Kidney capillary endothelial cell (primary cell): ENCODE results near the gene CRACR2B.

Experiments used
- DNase-seq: peaks from one replicate; pipeline ENCODE4 v3.0.0-alpha.2; 2018; ENCODE audit warnings: low spot score

Gene CRACR2B

DNA sequence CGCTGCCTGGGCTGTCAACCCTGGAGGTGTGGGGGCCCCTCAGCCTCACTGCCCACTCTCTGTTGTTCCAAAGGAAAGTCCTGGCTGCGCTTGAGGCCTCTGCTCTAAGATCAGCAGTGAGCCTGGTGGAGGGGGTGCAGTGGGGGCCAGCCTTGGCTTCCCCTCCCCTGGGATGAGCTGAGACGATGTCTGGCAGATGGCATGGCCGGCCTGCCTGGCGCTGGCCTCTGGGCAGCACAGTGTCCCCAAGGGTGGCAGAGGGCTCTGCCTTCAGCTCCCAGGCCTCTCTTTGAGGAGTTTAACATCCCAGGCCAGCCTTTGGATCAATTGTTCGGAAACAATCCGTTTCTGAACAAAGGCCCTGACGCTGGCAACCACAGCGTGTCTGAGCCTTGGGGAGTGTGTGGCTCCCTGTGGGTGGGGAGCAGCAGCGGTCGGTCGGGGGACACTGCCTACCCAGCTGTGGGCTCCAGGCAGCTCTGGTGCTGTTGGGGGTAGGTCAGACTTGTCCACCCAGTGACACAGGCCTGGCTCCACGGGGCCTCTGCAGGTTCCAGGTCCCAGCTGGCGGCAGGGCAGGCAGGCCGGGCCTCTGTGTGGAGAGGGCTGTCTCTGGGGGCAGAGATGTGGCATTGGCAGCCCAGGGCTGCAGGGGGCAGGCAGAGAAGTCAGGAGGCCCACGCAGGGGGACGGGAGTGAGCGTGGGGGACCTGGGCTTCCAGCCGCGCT, 27.0 kb downstream of the CRACR2B start:
- DNase-seq = no peak

DNA sequence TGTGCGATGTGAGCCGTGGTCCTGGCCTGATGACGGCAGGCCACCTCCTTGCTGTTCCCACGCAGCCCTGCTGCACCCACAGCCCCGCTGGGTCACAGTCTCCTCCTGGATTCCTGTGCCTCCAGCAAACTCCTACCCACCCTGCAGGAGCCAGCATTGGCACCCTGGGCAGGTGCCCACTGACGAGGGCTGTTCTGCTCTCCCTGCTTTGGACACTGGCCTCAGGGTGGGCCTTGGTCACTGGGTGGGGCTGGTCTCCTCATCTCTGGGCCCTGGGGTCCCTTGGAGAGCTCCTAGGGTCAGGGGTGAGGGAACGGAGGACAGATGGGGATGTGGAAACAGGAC, 27.6 kb downstream of the CRACR2B start:
- no peak for DNase-seq

DNA sequence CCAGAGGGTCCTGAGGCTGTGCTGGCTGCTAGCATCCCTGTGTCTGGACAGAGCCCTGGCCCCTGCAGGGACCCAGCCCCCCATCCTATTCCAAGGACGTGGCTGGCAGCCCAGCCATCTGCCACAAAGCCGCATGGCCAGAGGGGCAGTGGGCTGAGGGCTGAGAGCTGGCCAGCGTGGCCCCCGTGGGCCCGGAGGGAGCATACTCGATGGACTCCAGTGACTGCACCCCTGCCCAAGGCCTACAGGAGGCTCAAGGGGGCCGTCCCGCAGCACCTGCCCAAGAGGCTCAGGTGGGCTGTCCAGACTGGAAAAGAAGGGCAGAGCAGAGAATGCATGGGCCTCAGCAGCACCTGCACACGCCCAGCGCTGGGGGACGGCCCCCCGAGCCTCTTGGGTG, 28.1 kb downstream of the CRACR2B start:
- no peak for DNase-seq

DNA sequence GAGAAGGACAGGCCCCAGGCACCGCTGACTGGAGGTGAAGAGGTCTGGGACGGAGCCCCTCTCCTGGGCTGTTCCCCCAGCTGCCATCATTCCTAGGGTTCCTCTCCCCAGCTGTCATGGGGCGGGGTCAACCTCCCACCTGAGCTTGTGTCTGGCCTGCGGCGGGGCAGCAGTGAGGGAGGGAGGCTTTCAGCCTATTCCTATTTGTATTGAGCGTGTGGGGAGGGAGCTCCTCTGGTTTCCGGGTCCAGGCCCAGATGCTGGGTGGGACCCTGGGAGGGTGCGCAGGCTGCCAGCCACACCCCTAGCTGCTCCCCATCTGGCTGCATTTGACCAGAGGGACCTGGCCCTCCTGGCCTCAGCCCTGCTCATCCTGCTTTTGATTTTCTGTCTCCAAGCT, 28.7 kb downstream of the CRACR2B start:
- DNase-seq = no peak

DNA sequence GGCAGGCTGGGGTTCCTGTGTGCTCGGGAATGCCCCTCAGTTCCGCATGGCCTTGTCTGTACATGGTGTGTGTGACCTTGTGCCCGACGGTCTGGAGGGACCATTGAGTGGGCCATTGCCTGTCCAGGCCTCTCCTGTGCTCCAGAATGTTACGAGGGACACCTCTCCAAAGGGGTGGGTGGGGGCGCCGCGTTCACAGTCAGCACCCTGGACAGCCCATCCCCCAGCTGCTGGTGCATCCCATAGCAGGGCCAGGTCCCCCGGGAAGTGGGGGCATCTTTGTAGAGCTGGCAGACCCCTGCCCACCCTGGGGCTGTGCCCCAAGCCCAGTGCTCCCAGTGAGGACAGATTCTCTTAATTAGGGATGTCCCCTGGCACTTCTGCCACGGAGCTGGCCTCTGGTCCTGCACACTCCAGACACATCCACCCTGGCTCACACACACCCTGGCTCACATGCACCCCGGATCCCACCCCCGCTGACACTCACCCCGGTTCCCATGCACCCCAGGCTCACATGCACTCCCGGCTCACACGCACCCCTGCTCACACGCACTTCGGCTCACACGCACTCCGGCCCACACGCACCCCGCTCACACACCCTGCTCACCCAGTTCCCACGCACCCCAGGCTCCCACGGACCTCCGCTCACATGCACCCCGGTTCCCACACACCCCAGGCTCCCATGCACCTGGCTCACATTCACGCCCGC, 30.5 kb downstream of the CRACR2B start:
- DNase-seq = no peak

DNA sequence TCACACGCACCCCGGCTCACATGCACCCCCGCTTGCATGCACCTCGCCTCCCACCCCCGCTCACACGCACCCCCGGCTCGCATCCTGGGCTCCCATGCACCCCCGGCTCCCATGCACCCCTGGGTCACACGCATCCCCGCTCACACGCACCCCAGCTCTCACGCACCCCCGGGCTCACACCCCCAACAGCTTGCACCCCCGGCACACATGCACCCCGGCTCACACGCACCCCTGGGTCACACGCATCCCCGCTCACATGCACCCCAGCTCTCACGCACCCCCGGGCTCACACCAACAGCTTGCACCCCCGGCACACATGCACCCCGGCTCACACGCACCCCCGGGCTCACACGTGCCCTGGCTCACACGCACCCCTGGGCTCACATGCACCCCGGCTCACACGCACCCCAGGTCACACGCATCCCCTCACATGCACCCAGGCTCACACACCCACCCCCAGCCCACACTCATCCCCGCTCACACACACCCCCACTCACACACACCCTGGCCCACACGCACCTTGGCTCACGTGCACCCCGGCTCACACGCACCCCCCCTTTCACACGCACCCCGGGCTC, 31.1 kb downstream of the CRACR2B start:
- DNase-seq = no peak

DNA sequence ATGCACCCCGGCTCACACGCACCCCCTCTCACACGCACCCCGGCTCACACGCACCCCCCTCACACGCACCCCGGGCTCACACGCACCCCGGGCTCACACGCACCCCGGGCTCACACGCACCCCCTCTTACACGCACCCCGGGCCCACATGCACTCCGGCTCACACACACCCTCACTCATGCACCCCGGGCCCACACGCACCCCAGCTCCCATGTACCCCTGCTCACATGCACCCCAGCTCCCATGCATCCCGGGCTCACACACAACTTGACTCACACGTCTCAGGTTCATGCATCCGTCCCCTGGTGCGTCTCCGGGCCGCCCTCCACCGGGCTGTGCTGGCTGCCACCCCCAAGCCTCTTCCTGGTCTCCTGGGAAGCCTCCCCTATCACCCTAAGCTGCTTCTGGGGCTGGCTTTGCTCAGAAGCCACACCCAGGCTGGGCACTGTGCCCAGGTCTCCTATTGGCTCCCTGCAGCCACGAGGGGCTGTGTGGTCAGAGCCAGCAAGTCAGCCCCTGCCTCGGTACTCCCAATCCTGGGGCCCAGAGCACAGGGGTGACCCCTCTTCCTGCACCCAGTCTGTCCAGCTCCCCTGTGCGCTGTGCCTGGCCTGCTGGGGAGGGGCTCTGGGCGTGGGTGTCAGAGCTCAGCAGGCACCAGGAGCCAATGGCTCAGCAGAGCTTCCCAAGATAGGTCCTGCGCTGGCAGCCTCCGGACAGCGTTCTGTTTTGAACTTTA, 31.8 kb downstream of the CRACR2B start:
- DNase-seq = no peak

DNA sequence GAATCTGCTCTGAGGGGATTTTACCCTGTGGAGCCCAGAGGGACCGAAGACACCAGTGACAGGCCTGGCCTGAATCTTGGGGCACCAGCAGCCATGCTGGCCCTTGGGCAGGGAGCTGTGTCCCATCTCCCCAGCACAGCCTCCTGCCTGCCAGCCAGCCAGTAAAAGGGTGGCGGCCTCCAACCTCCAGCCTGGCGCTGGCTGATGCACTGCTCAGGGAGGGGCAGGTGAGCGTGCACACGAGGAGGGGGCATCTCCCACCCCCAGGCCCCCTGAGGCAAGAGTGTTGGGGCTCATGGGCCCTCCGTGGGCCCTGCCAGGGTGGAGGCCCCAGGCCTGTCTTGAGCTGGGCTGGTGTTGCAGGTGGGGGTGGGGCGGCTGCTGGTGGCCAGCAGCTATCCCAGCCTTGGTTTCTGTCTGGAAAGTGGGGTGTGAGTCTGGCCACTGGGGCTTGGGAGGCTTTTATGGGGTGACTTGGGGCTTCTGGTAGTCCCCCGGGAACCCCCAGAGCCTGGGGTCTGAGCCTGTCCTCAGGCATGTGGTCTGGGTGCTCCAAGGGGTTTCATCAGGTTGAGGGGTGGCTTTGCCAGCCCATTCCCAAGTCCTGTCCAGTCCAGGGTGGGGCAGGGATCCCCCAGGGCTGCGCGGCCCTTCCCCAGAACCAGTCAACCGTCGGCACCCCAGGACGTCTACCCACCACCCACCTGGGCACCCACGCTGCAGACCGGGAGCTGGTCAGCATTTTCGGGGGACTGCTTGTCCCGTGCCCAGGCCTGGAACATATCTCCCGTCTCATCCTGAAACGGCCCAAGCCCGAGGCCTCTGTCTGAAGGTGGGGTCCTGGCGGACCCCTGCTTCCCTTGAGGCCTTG, 32.8 kb downstream of the CRACR2B start:
- DNase-seq = no peak

DNA sequence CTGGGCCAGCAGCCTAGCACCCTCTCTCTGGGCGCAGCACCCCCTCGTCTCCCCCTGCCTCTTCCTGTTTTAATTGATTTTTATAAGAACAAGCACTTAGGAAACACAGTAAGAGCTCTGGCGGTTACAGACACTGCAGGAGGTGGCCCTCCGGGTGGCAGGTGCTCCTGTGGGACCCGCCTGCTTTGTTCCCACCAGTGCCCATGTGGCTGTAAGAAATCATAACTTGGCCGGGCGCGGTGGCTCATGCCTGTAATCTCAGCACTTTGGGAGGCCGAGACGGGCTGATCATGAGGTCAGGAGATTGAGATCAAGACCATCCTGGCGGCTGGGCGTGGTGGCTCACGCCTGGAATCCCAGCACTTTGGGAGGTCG, 33.4 kb downstream of the CRACR2B start:
- no peak for DNase-seq

DNA sequence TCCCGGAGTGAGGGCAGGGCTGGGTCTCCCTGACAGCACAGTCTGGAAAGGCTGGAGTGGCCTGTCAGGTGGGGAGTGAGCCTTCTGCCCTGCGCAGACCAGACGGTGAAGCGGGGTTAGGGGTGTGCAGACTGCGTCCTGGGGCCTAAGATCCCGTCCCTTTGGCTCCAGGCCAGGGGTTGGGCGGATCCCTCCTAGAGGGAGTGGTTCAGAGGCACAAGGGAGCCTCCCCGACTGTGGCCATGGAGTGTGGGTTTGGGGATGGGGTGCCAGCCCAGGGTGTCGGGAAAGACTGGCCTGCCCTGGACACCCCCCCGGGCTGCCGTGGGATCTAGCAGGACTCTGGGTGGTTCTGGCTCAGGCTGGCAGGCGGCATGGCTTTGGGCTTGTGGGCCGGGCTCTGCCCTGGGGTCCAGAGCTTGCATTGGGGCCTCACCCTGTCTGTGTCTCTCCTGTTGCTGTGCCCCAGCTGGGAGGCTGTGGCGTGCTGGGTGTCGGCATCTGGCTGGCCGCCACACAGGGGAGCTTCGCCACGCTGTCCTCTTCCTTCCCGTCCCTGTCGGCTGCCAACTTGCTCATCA, 34.5 kb downstream of the CRACR2B start:
- DNase-seq = no peak

DNA sequence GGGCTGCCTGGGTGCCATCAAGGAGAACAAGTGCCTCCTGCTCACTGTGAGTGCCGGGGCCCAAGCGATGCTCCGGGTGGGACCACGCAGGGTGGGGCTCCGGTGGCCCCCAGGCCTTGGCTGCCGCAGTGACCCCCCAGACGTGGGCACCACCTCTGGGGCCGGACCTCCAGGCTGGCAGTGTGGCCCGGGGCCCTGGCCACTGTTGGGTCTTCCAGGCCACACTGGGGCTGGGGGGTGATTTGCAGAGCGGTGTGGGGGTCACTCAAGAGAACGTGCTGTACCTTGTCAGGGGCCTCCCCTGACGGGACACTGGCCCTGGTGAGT, 34.9 kb downstream of the CRACR2B start:
- DNase-seq = no peak

DNA sequence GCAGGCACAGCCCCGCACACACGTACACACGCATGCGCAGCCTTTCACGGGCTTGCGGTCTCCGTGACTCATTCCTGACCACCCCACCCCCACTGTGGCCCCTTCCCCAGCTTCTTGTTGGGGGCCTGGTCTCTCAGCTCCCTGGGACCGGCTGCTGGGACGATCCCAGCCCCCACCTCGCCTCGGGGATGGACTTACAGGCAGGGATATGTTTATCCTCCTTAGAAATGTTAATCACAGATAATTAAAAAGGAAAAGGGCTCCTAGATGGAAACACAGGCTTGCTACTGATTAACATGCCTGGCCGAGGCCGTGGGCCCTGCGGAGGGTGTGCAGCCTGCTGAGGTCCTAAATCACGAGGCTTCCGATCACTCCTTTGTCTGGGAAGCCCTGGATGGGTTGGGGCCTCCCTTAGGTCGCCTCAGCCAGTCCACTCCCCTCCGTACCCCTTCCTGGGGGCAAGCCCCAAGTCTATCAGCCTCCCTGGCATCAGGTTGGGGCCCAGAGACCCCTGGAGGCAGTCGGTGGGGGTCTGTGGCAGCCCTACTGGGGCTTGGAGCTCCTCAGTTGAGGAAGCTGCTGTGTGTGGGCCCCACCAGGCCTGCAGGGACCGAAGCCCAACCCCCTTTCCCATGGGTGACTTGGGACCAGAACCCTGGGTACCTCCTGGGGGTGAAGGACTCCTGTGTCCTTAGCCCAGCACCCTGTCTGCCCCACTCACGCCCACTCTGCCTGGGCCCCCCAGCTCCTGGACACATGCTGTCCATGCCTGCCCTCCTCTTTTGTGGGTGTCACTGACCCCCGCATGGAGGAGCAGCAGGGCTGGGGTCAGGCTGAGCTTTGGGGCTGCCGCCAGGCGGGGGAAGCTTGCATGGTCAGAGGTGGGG, 35.5 kb downstream of the CRACR2B start:
- DNase-seq = no peak

DNA sequence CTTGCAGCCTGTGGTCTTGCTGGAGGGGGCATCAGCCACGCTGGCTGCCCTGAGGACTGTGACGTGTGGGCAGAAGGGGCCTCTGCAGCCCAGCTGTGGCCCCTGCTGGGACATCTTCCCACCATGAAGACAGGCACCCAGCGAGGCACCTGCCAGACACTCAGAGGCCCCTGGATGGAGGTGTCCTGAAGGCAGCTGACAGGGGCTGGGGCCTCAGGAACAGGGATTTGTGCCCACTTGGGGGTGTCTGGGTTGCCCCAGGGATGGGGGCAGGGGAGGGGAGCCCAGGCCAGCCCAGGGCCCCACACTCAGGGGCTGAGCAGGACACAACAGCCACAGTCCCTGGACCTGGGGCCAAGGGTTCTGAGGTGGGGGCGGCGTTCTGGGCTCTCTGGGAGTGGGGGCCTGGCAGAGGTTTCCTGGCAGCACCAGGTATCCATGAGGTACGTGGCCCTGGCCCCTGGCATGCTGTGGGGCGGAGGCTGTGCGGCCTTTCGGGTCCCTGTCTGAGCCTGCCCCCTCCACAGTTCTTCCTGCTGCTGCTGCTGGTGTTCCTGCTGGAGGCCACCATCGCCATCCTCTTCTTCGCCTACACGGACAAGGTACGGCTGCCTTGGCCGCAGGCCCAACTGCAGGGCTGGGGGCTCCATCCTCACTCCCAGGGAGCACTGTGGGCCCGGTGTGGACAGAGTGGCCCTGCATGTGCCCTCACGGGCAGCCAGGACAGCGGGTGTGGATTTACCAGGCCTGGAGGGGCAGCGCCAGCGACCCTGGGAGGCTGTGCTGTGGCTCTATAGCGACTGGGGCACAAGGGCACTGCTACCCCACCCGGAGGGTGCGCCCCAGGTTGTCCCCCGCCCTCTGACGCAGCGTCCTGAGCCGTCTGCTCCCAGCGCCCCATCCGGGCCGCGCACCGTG, 36.5 kb downstream of the CRACR2B start:
- DNase-seq = no peak

DNA sequence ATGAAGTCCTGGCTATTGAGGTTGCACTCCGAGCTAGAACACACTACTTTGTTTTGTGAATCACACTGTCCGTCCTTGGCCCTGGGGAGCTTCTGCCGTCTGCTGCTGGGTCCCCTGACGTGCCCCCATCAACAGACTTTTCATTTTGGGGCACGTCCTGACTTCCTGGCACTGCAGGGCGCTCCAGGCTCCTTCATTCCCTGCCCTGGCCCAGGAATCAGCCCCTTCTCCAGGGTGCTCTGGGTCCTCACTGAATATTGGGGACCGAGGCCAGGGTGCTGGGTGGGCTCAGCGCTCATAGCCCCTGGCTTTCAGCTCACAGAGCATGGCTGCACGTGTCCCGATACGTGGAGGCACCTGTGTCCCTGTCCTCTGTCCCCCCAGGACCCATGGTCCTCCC, 37.2 kb downstream of the CRACR2B start:
- DNase-seq = no peak

DNA sequence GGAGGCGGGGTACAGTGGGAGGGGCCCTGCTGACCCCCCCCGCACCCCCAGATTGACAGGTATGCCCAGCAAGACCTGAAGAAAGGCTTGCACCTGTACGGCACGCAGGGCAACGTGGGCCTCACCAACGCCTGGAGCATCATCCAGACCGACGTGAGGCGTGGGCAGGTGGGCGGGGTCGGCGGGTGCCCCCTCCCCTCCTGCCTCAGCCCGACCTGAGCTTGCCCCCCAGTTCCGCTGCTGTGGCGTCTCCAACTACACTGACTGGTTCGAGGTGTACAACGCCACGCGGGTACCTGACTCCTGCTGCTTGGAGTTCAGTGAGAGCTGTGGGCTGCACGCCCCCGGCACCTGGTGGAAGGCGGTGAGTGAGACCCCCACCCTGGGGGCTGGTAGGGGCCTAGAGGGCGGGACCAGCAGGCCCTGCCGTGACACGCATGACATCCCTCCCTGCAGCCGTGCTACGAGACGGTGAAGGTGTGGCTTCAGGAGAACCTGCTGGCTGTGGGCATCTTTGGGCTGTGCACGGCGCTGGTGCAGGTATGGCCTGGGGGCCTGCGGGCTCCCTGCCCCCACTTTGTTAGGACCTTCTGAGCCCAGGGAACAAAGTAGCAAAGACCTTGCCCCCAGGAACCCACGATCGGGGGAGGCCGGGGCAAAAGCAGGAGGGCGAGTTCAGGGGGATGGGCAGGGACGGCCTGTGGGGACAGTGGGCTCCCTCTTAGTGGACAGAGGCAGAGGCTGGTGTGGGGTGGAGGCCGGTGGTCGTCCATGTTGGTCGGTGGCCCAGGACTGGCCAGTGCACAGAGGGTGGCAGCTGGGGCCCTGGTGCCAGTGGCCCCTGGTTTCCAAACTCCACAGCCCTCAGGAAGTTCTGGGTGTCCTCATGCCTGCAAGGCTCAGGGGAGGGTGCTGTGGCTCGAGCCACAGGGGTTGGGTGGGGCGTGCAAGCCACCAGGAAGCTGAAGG, 38.0 kb downstream of the CRACR2B start:
- no peak for DNase-seq

DNA sequence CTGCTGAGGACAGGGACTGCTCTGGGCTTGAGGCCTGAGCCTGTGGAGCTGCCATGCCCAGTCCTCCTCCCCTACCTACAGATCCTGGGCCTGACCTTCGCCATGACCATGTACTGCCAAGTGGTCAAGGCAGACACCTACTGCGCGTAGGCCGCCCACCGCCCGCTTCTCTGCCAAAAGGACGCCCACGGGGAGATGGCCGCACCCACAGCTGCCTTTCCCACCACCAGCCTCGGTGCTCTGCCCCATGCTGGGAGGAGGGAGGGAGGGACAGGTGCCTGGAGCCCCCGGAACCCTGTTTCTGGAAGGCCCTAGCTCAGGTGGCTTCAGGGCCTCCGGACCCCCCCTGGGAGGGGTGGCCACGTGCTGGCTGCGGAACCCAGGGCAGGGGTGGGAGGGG, 38.8 kb downstream of the CRACR2B start:
- DNase-seq = no peak

DNA sequence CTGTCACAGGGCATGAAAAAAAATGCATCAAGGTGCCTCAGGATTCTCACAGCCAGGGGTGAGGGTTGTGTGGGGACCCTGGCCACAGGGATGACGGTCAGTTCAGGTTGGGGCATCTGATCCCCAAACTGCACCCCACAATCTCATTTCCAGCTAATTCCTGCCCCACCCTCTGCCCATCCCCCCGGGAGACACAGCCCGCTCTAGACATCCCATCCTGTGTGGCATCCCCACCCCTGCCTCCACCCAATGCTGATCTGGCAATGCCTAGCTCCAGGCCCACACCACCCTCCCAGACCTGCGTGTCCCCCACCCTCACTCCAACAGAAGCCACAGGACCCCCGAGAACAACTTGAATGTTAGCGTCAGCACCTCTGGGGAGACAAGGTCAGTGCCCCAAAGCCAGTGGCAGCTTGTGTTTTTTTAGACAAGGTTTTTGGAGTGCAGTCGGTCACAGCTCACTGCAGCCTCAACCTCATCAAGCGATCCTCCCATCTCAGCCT, 40.2 kb downstream of the CRACR2B start:
- no peak for DNase-seq

DNA sequence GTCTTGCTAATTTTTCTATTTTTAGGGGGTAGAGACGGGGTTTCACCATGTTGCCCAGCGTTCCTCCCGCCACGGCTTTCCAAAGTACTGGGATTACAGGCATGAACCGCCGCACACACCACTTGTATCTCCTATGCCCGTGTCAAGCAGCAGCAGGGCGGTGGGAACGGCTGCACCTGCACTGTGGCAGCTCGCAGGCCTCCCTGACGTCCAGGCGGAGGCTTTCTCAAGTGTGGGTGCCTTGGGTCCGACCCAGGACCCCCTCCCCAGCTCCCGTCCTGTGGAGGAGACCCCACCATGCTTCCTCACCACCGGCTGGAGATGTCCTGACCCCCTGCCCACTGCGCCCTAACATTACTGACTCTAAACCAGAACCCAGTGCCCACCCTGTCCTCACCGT, 40.7 kb downstream of the CRACR2B start:
- DNase-seq = no peak
